GM23338 (cell line): Measurements from ENCODE around the gene MYOM1. TPM values are rescaled to one million over a fixed set of nuclear protein-coding genes. Genes with fewer than 3 reads are reported as not detected.

Source experiments
- ATAC-seq: fragments of 200-7000 bp; cut with Tn5 transposase; 3 replicates; pipeline ENCODE4 v1.9.1; 2020
- DNase-seq: peaks from one replicate; pipeline ENCODE4 v3.0.0-alpha.2; 2015; ENCODE audit warnings: low spot score
- H2AFZ ChIP-seq: fragments of 200-600 bp; sonication (generic); 2 replicates; pipeline ENCODE4 v1.8.0; 2016; ENCODE audit warnings: antibody characterized with exemption, mild to moderate bottlenecking, moderate library complexity
- H3F3A ChIP-seq: fragments of 200-600 bp; sonication (generic); replicated peaks from 2 replicates; pipeline ENCODE4 v1.8.0; 2017; ENCODE audit warnings: antibody characterized with exemption, mixed run types, low read depth
- H3K27ac ChIP-seq: fragments of 200-600 bp; sonication (generic); 2 replicates; pipeline ENCODE4 v1.6.1; 2016; ENCODE audit warnings: low read depth
- H3K27me3 ChIP-seq: fragments of 200-600 bp; sonication (generic); 2 replicates; pipeline ENCODE4 v1.8.0; 2016; ENCODE audit warnings: mild to moderate bottlenecking, mixed run types, moderate library complexity; ENCODE audit not compliant: insufficient read depth
- H3K36me3 ChIP-seq: fragments of 200-600 bp; sonication (generic); 2 replicates; pipeline ENCODE4 v1.8.0; 2016; ENCODE audit warnings: mild to moderate bottlenecking; ENCODE audit not compliant: insufficient read depth
- H3K4me1 ChIP-seq: fragments of 200-600 bp; sonication (generic); 2 replicates; pipeline ENCODE4 v1.8.0; 2016; ENCODE audit warnings: mild to moderate bottlenecking, moderate library complexity; ENCODE audit not compliant: insufficient read depth
- H3K4me2 ChIP-seq: fragments of 200-600 bp; sonication (generic); 2 replicates; pipeline ENCODE4 v1.7.1; 2017; ENCODE audit warnings: mixed run types
- H3K4me3 ChIP-seq: fragments of 200-600 bp; sonication (generic); 2 replicates; pipeline ENCODE4 v1.6.1; 2016; ENCODE audit warnings: mixed run types
- H3K79me2 ChIP-seq: fragments of 200-600 bp; sonication (generic); replicated peaks from 2 replicates; pipeline ENCODE4 v1.8.0; 2017; ENCODE audit warnings: mild to moderate bottlenecking; ENCODE audit not compliant: insufficient read depth
- H3K9me2 ChIP-seq: fragments of 200-600 bp; sonication (generic); 2 replicates; pipeline ENCODE4 v1.8.0; 2017; ENCODE audit not compliant: insufficient read depth
- H4K20me1 ChIP-seq: fragments of 200-600 bp; sonication (generic); replicated peaks from 2 replicates; pipeline ENCODE4 v1.8.0; 2017; ENCODE audit warnings: mild to moderate bottlenecking; ENCODE audit not compliant: insufficient read depth
- H3K27ac Mint-ChIP-seq: 2 replicates; pipeline ENCODE4 v1.8.0; 2020; ENCODE audit warnings: inconsistent platforms, mild to moderate bottlenecking, moderate library complexity, mixed read lengths
- H3K27me3 Mint-ChIP-seq: 3 replicates; pipeline ENCODE4 v1.8.0; 2022; ENCODE audit warnings: low read depth, mild to moderate bottlenecking, moderate library complexity, mixed read lengths, inconsistent platforms; ENCODE audit not compliant: insufficient read depth, poor library complexity
- H3K36me3 Mint-ChIP-seq: 3 replicates; pipeline ENCODE4 v1.8.0; 2021; ENCODE audit warnings: low read depth, mild to moderate bottlenecking, inconsistent platforms, moderate library complexity, mixed read lengths
- H3K4me1 Mint-ChIP-seq: 3 replicates; pipeline ENCODE4 v1.8.0; 2020; ENCODE audit warnings: mild to moderate bottlenecking, inconsistent platforms, mixed read lengths
- H3K4me3 Mint-ChIP-seq: 3 replicates; pipeline ENCODE4 v1.8.0; 2021; ENCODE audit warnings: moderate library complexity, mild to moderate bottlenecking, inconsistent platforms, mixed read lengths
- H3K9me3 Mint-ChIP-seq: 3 replicates; pipeline ENCODE4 v1.8.0; 2020; ENCODE audit warnings: moderate library complexity, mild to moderate bottlenecking, inconsistent platforms, mixed read lengths
- CREB1 ChIP-seq: fragments of 250-450 bp; sonication (Bioruptor Pico); IDR thresholded peaks from 2 replicates; pipeline ENCODE4 v1.5.0; 2020; ENCODE audit warnings: low read depth, mild to moderate bottlenecking, moderate library complexity
- EZH2 ChIP-seq: fragments of 200-600 bp; sonication (generic); IDR thresholded peaks from one replicate; pipeline ENCODE4 v1.8.0; 2017; ENCODE audit warnings: antibody characterized with exemption, mild to moderate bottlenecking, low read depth; ENCODE audit not compliant: unreplicated experiment
- EZH2phosphoT487 ChIP-seq: fragments of 200-600 bp; sonication (generic); IDR thresholded peaks from one replicate; pipeline ENCODE4 v1.8.1; 2018; ENCODE audit warnings: antibody characterized with exemption; ENCODE audit not compliant: unreplicated experiment
- JUNB ChIP-seq: IDR thresholded peaks from one replicate; pipeline ENCODE4 v1.6.1; 2016; ENCODE audit warnings: antibody characterized with exemption; ENCODE audit not compliant: unreplicated experiment
- STAT1 ChIP-seq: IDR thresholded peaks from one replicate; pipeline ENCODE4 v1.6.1; 2016; ENCODE audit warnings: antibody characterized with exemption; ENCODE audit not compliant: unreplicated experiment
- ZNF331 ChIP-seq: fragments of 250-450 bp; sonication (Bioruptor Pico); IDR thresholded peaks from 2 replicates; pipeline ENCODE4 v1.5.0; 2020; ENCODE audit warnings: low read depth, mild to moderate bottlenecking, moderate library complexity
- polyA plus RNA-seq: library from polyadenylated mRNA; unstranded; fragments of >200 nt; fragmentation: Nextera tagmentation; extraction: Ambion mirVana; gene quantifications from 2 replicates; pipeline ENCODE4 v1.2.1, GENCODE V29; 2016
- total RNA-seq: library from RNA; depleted of rRNA; stranded (reverse); fragments of >200 nt; shearing (Covaris generic); gene quantifications from 2 replicates; pipeline ENCODE4 v1.2.3, GENCODE V29; 2014
- TF ChIP-seq, protein P1 (sequence below), 2 experiments: fragments of 200-600 bp in 1 of 2; sonication (generic) in 1 of 2; conservative IDR thresholded peaks; 2 replicates each; pipeline versions ENCODE4 v1.5.1 to v1.6.1; 2016 to 2017; ENCODE audit warnings: antibody characterized with exemption in 2 of 2, low read depth in 2 of 2, mild to moderate bottlenecking in 2 of 2, moderate library complexity in 1 of 2
- TF ChIP-seq, protein P2 (sequence below): fragments of 250-450 bp; sonication (Bioruptor Pico); IDR thresholded peaks from 2 replicates; pipeline ENCODE4 v1.5.0; 2020; ENCODE audit warnings: mild to moderate bottlenecking, moderate library complexity

MYOM1 gene
- total and polyA plus RNA-seq, 2 experiments from 2014 or later, result 0.27 to 0.38 TPM

DNA sequence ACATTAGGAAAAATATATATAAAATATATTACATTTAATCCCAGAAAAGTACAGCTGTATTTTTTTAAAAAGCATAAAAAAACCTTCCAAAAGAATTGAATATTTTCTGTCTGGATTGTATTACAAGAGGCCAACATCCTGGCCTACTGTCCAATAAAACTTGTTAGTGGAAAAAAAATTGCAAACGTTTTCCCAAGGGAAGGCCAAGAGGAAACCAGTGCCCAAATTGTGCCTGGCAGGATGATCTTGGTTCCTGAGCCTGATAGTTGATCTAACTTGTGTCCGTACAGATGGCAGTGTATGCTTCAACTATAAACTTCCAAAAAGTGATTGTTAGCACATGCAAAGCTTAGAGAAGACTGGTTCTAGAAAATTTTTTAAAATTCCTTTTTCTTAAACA, 116.2 kb downstream of the MYOM1 start (continued):
- TF ChIP-seq JUNB (no peak), EZH2phosphoT487 (no peak)

DNA sequence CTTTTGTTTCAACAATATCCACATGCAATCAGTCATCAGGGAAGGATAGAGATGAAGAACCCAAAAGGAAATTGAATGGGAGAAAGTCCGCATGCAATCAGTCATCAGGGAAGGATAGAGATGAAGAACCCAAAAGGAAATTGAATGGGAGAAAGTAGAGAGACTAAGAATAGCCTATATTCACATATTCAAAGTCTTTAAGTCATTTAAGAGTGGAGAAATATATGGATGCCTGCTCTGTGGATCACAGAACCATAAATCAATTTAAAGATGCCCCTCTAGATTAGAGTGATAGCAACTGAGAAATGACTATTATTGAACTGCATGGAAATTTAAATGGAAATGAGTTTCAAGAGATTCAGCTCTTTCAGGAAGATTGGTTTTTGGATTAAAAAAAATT, 116.8 kb downstream of the MYOM1 start:
- no peaks in the 10 kb centered on the region for H3K27me3 Mint-ChIP-seq
- H3K27me3 ChIP-seq, result peaks cover 6% of the 10 kb centered on the region
- no peaks in the 10 kb centered on the region for H3K79me2 ChIP-seq
- no peaks in the 10 kb centered on the region for H3K9me2 ChIP-seq
- DNase-seq (no peak), ATAC-seq (no peak)
- no peak overlapping the region for H3K27ac Mint-ChIP-seq
- no peaks in the 10 kb centered on the region for H3K9me3 Mint-ChIP-seq
- no peak overlapping the region for H2AFZ ChIP-seq
- H4K20me1 ChIP-seq, result no peaks in the 10 kb centered on the region; the same call in 1 of the 2 replicates
- no peaks in the 10 kb centered on the region for H3K4me1 Mint-ChIP-seq
- no peak overlapping the region for H3K4me2 ChIP-seq
- no peaks in the 10 kb centered on the region for H3K36me3 ChIP-seq
- no peaks in the 10 kb centered on the region for H3K36me3 Mint-ChIP-seq
- no peak overlapping the region for H3K4me3 ChIP-seq
- H3K4me1 ChIP-seq, result no peaks in the 10 kb centered on the region
- H3K4me3 Mint-ChIP-seq, result no peak overlapping the region
- H3K27ac ChIP-seq, result no peak overlapping the region
- H3F3A ChIP-seq, result no peaks in the 10 kb centered on the region
- no peak for TF ChIP-seq CREB1
- TF ChIP-seq, protein P1, sequence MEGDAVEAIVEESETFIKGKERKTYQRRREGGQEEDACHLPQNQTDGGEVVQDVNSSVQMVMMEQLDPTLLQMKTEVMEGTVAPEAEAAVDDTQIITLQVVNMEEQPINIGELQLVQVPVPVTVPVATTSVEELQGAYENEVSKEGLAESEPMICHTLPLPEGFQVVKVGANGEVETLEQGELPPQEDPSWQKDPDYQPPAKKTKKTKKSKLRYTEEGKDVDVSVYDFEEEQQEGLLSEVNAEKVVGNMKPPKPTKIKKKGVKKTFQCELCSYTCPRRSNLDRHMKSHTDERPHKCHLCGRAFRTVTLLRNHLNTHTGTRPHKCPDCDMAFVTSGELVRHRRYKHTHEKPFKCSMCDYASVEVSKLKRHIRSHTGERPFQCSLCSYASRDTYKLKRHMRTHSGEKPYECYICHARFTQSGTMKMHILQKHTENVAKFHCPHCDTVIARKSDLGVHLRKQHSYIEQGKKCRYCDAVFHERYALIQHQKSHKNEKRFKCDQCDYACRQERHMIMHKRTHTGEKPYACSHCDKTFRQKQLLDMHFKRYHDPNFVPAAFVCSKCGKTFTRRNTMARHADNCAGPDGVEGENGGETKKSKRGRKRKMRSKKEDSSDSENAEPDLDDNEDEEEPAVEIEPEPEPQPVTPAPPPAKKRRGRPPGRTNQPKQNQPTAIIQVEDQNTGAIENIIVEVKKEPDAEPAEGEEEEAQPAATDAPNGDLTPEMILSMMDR (conservative IDR thresholded peaks at IDR 0.05; ENCODE audit: low read depth in 2 of 2), result no peak
- TF ChIP-seq, protein P2, sequence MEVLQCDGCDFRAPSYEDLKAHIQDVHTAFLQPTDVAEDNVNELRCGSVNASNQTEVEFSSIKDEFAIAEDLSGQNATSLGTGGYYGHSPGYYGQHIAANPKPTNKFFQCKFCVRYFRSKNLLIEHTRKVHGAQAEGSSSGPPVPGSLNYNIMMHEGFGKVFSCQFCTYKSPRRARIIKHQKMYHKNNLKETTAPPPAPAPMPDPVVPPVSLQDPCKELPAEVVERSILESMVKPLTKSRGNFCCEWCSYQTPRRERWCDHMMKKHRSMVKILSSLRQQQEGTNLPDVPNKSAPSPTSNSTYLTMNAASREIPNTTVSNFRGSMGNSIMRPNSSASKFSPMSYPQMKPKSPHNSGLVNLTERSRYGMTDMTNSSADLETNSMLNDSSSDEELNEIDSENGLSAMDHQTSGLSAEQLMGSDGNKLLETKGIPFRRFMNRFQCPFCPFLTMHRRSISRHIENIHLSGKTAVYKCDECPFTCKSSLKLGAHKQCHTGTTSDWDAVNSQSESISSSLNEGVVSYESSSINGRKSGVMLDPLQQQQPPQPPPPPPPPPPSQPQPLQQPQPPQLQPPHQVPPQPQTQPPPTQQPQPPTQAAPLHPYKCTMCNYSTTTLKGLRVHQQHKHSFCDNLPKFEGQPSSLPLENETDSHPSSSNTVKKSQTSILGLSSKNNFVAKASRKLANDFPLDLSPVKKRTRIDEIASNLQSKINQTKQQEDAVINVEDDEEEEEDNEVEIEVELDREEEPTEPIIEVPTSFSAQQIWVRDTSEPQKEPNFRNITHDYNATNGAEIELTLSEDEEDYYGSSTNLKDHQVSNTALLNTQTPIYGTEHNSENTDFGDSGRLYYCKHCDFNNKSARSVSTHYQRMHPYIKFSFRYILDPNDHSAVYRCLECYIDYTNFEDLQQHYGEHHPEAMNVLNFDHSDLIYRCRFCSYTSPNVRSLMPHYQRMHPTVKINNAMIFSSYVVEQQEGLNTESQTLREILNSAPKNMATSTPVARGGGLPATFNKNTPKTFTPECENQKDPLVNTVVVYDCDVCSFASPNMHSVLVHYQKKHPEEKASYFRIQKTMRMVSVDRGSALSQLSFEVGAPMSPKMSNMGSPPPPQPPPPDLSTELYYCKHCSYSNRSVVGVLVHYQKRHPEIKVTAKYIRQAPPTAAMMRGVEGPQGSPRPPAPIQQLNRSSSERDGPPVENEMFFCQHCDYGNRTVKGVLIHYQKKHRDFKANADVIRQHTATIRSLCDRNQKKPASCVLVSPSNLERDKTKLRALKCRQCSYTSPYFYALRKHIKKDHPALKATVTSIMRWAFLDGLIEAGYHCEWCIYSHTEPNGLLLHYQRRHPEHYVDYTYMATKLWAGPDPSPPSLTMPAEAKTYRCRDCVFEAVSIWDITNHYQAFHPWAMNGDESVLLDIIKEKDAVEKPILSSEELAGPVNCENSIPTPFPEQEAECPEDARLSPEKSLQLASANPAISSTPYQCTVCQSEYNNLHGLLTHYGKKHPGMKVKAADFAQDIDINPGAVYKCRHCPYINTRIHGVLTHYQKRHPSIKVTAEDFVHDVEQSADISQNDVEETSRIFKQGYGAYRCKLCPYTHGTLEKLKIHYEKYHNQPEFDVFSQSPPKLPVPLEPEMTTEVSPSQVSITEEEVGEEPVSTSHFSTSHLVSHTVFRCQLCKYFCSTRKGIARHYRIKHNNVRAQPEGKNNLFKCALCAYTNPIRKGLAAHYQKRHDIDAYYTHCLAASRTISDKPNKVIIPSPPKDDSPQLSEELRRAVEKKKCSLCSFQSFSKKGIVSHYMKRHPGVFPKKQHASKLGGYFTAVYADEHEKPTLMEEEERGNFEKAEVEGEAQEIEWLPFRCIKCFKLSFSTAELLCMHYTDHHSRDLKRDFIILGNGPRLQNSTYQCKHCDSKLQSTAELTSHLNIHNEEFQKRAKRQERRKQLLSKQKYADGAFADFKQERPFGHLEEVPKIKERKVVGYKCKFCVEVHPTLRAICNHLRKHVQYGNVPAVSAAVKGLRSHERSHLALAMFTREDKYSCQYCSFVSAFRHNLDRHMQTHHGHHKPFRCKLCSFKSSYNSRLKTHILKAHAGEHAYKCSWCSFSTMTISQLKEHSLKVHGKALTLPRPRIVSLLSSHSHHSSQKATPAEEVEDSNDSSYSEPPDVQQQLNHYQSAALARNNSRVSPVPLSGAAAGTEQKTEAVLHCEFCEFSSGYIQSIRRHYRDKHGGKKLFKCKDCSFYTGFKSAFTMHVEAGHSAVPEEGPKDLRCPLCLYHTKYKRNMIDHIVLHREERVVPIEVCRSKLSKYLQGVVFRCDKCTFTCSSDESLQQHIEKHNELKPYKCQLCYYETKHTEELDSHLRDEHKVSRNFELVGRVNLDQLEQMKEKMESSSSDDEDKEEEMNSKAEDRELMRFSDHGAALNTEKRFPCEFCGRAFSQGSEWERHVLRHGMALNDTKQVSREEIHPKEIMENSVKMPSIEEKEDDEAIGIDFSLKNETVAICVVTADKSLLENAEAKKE (CRISPR knock-in tag), result no peak
- TF ChIP-seq EZH2, result no peak
- TF ChIP-seq STAT1, result no peak
- no peak for TF ChIP-seq ZNF331 (CRISPR knock-in tag)
